HepG2 (cell line): Measurements from ENCODE around the gene F12. TPM values are rescaled to one million over a fixed set of nuclear protein-coding genes. Genes with fewer than 3 reads are reported as not detected.

Experiments used
- DMAP1 ChIP-seq: IDR thresholded peaks from 2 replicates; pipeline ENCODE4 v1.6.1; 2016
- ELK4 ChIP-seq: sonication (generic); formaldehyde crosslinking; IDR thresholded peaks from 2 replicates; pipeline ENCODE4 v1.9.0; 2021; ENCODE audit warnings: missing genetic modification reagents, borderline replicate concordance
- ERF ChIP-seq: IDR thresholded peaks from 2 replicates; pipeline ENCODE4 v1.6.1; 2018; ENCODE audit warnings: missing biosample characterization, missing genetic modification reagents
- ETV6 ChIP-seq: sonication (generic); formaldehyde crosslinking; conservative IDR thresholded peaks from 2 replicates; pipeline ENCODE4 v1.4.0; 2020; ENCODE audit warnings: missing genetic modification reagents
- GMEB2 ChIP-seq: IDR thresholded peaks from 2 replicates; pipeline ENCODE4 v1.6.1; 2016; ENCODE audit warnings: missing biosample characterization, missing genetic modification reagents, low read depth
- GTF2F1 ChIP-seq: fragments of 150-350 bp; IDR thresholded peaks from 2 replicates; pipeline ENCODE4 v1.6.1; 2014; ENCODE audit warnings: low read length
- RBM22 ChIP-seq: fragments of 200-400 bp; formaldehyde crosslinking; optimal IDR thresholded peaks from 2 replicates; pipeline ENCODE3; 2017; ENCODE audit warnings: mild to moderate bottlenecking, low read length, moderate library complexity
- SP2 ChIP-seq: sonication (generic); formaldehyde crosslinking; IDR thresholded peaks from 2 replicates; pipeline ENCODE4 v1.5.1; 2020; ENCODE audit warnings: mild to moderate bottlenecking, missing genetic modification reagents
- ZMYM3 ChIP-seq: sonication (generic); formaldehyde crosslinking; IDR thresholded peaks from 2 replicates; pipeline ENCODE4 v1.5.1; 2020; ENCODE audit warnings: mild to moderate bottlenecking, missing genetic modification reagents
- ZNF296 ChIP-seq: sonication (generic); formaldehyde crosslinking; conservative IDR thresholded peaks from 2 replicates; pipeline ENCODE4 v1.5.0; 2020; ENCODE audit warnings: mild to moderate bottlenecking, missing genetic modification reagents
- ZNF660 ChIP-seq: sonication (generic); formaldehyde crosslinking; IDR thresholded peaks from 2 replicates; pipeline ENCODE4 v1.5.1; 2020; ENCODE audit warnings: mild to moderate bottlenecking, low read depth, missing genetic modification reagents, borderline replicate concordance
- ZNF703 ChIP-seq: sonication (generic); formaldehyde crosslinking; IDR thresholded peaks from 2 replicates; pipeline ENCODE4 v1.5.1; 2020; ENCODE audit warnings: missing genetic modification reagents, mild to moderate bottlenecking, moderate library complexity, borderline replicate concordance
- ZNF891 ChIP-seq: sonication (generic); formaldehyde crosslinking; IDR thresholded peaks from 2 replicates; pipeline ENCODE4 v1.5.0; 2020; ENCODE audit warnings: mild to moderate bottlenecking, missing genetic modification reagents
- polyA plus RNA-seq, 8 experiments: library from polyadenylated mRNA; depleted of rRNA in 3 of 8; stranded (reverse) in 7 of 8; unstranded in 1 of 8; fragments of >200 nt; fragmentation: Illumina TruSeq in 4 of 8; extraction: Trizol in 4 of 8; gene quantifications; 2 replicates each; pipeline versions ENCODE4 v1.2.1 to v1.2.3, GENCODE V29; 2011 to 2016; ENCODE audit warnings: low read depth in 4 of 8, missing spikeins in 1 of 8, mixed read lengths in 1 of 8; ENCODE audit not compliant: insufficient read depth in 1 of 8
- total RNA-seq, 5 experiments: library from RNA; depleted of rRNA; stranded (reverse); fragments of >200 nt; fragmentation: Illumina TruSeq; extraction: Trizol; gene quantifications; 2 replicates each; pipeline ENCODE4 v1.2.3, GENCODE V29; 2016; ENCODE audit warnings: low read depth in 1 of 5
- TF ChIP-seq, protein P1 (sequence below): IDR thresholded peaks from 2 replicates; pipeline ENCODE4 v1.6.1; 2016; ENCODE audit warnings: low read depth
- TF ChIP-seq, protein P2 (sequence below): sonication (generic); formaldehyde crosslinking; IDR thresholded peaks from 2 replicates; pipeline ENCODE4 v1.8.0; 2022; ENCODE audit warnings: mild to moderate bottlenecking, missing genetic modification reagents, borderline replicate concordance
- TF ChIP-seq, protein P3 (sequence below): sonication (generic); formaldehyde crosslinking; IDR thresholded peaks from 2 replicates; pipeline ENCODE4 v1.8.1; 2022; ENCODE audit warnings: mild to moderate bottlenecking, missing genetic modification reagents
- TF ChIP-seq, protein P4 (sequence below): sonication (generic); formaldehyde crosslinking; IDR thresholded peaks from 2 replicates; pipeline ENCODE4 v1.5.0; 2020; ENCODE audit warnings: mild to moderate bottlenecking, missing genetic modification reagents

F12 gene
- total and polyA plus RNA-seq, 2 of the 13 experiments (the other 11 are each of a cell fraction or from before 2014, with no cell fraction given): 2.5 to 3.0 TPM

DNA sequence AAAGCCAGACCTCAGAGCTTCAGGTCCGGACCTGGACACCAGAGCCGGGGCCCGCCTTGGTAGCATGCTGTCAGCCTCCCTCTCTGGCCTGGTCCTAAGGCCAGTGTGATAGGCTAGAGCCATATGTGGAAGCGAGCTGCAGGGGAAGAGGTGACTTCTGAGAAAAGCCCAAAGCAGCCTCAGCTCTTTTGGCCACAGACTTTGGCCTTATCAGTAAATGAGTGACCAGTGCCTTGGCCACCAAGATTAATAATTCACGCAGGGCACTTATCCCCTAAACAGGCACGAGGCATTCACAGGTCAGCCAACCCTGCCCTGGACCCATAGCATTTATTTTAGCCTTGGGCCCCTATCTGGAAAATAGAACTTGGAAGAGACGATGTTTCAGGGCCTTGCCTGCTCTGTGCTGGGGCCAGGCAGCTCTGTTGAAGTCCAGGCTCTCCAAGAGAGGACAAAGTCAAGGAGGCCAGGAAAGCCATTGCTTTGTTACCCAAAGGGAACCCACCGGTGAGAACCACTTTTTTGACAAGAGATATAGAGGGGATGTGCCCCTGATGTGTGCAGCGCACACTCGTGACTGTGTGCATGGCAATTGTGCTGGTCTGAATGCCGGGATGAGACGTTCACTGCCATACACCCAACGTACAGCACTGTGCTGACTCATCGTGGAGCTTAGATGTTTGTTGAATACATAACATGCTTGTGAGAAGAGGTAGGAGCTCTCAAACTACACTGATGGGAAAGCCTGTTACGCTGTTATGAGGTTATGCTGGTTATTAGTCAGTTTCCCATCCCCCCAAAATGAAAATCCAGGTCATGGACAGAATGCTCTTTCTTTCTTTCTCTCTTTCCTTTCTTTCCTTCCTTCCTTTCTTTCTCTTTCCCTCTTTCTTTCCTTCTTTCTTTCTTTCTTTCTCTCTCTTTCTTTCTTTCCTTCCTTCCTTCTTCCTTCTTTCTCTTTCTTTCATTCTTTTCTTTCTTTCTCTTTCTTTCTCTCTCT lies 30.2 kb downstream of the F12 start (continued):
- no peak for TF ChIP-seq ZNF703 (CRISPR knock-in tag)
- no peak for TF ChIP-seq ELK4 (CRISPR knock-in tag)
- TF ChIP-seq, protein P1, sequence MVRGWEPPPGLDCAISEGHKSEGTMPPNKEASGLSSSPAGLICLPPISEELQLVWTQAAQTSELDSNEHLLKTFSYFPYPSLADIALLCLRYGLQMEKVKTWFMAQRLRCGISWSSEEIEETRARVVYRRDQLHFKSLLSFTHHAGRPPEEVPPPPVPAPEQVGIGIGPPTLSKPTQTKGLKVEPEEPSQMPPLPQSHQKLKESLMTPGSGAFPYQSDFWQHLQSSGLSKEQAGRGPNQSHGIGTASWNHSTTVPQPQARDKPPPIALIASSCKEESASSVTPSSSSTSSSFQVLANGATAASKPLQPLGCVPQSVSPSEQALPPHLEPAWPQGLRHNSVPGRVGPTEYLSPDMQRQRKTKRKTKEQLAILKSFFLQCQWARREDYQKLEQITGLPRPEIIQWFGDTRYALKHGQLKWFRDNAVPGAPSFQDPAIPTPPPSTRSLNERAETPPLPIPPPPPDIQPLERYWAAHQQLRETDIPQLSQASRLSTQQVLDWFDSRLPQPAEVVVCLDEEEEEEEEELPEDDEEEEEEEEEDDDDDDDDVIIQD (CRISPR knock-in tag): no peak; the same call in 1 of the 2 replicates
- TF ChIP-seq ERF (CRISPR knock-in tag): peak; percentile 62; the same call in 1 of the 2 replicates
- TF ChIP-seq ZMYM3 (CRISPR knock-in tag): peak; percentile 19; the same call in 1 of the 2 replicates
- TF ChIP-seq, protein P2, sequence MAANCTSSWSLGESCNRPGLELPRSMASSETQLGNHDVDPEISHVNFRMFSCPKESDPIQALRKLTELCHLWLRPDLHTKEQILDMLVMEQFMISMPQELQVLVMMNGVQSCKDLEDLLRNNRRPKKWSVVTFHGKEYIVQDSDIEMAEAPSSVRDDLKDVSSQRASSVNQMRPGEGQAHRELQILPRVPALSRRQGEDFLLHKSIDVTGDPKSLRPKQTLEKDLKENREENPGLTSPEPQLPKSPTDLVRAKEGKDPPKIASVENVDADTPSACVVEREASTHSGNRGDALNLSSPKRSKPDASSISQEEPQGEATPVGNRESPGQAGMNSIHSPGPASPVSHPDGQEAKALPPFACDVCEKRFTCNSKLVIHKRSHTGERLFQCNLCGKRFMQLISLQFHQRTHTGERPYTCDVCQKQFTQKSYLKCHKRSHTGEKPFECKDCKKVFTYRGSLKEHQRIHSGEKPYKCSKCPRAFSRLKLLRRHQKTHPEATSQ (CRISPR knock-in tag): no peak
- TF ChIP-seq ZNF660 (CRISPR knock-in tag): no peak
- TF ChIP-seq ZNF891 (CRISPR knock-in tag): peak; percentile 44; the same call in 1 of the 2 replicates
- TF ChIP-seq, protein P3, sequence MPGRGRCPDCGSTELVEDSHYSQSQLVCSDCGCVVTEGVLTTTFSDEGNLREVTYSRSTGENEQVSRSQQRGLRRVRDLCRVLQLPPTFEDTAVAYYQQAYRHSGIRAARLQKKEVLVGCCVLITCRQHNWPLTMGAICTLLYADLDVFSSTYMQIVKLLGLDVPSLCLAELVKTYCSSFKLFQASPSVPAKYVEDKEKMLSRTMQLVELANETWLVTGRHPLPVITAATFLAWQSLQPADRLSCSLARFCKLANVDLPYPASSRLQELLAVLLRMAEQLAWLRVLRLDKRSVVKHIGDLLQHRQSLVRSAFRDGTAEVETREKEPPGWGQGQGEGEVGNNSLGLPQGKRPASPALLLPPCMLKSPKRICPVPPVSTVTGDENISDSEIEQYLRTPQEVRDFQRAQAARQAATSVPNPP (CRISPR knock-in tag): no peak
- peak; percentile 40; the same call in 1 of the 2 replicates for TF ChIP-seq GTF2F1
- TF ChIP-seq SP2 (CRISPR knock-in tag): no peak
- TF ChIP-seq ETV6 (CRISPR knock-in tag): no peak; the same call in 1 of the 2 replicates
- TF ChIP-seq, protein P4, sequence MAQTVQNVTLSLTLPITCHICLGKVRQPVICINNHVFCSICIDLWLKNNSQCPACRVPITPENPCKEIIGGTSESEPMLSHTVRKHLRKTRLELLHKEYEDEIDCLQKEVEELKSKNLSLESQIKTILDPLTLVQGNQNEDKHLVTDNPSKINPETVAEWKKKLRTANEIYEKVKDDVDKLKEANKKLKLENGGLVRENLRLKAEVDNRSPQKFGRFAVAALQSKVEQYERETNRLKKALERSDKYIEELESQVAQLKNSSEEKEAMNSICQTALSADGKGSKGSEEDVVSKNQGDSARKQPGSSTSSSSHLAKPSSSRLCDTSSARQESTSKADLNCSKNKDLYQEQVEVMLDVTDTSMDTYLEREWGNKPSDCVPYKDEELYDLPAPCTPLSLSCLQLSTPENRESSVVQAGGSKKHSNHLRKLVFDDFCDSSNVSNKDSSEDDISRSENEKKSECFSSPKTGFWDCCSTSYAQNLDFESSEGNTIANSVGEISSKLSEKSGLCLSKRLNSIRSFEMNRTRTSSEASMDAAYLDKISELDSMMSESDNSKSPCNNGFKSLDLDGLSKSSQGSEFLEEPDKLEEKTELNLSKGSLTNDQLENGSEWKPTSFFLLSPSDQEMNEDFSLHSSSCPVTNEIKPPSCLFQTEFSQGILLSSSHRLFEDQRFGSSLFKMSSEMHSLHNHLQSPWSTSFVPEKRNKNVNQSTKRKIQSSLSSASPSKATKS (CRISPR knock-in tag): 0 out of 2 replicates have a peak, but pooled peaks have one; percentile 51
- TF ChIP-seq GMEB2 (CRISPR knock-in tag): peak; percentile 5; the same call in 1 of the 2 replicates
- 0 out of 2 replicates have a peak, but pooled peaks have one; percentile 39 for TF ChIP-seq ZNF296 (CRISPR knock-in tag)
- TF ChIP-seq RBM22: no peak
- TF ChIP-seq DMAP1 (CRISPR knock-in tag): peak; percentile 72
